DOHH2 (cell line): ENCODE measurements around the gene B4GALNT1.
"Not testable (repeated sequence)": the region's sequence is repeated elsewhere in the genome, so short reads cannot be mapped to it uniquely, and the experiment has no call there.

Experiments used
- H3F3A ChIP-seq: fragments of 200-600 bp; sonication (generic), shearing (Covaris generic); 2 replicates; pipeline ENCODE4 v1.6.0; 2016; ENCODE audit warnings: antibody characterized with exemption, mild to moderate bottlenecking; ENCODE audit not compliant: control insufficient read depth, insufficient read depth
- H3K27ac ChIP-seq: fragments of 200-600 bp; sonication (generic); 2 replicates; pipeline ENCODE4 v1.5.1; 2014; ENCODE audit warnings: low read depth, mild to moderate bottlenecking, low read length, moderate library complexity
- H3K27me3 ChIP-seq: fragments of 200-600 bp; sonication (generic); 2 replicates; pipeline ENCODE4 v1.6.1; 2014; ENCODE audit warnings: mild to moderate bottlenecking, low read length, mixed read lengths; ENCODE audit not compliant: control insufficient read depth
- H3K36me3 ChIP-seq: fragments of 200-600 bp; sonication (generic); 2 replicates; pipeline ENCODE4 v1.6.1; 2014; ENCODE audit warnings: mild to moderate bottlenecking, low read length, moderate library complexity, mixed read lengths; ENCODE audit not compliant: control insufficient read depth
- H3K4me1 ChIP-seq: fragments of 200-600 bp; sonication (generic); 2 replicates; pipeline ENCODE4 v1.6.1; 2014; ENCODE audit warnings: mild to moderate bottlenecking, low read length, mixed read lengths; ENCODE audit not compliant: control insufficient read depth
- H3K4me2 ChIP-seq: fragments of 200-600 bp; sonication (generic); 2 replicates; pipeline ENCODE4 v1.6.0; 2014; ENCODE audit warnings: mild to moderate bottlenecking, low read length, moderate library complexity
- H3K4me3 ChIP-seq: fragments of 200-600 bp; sonication (generic); 2 replicates; pipeline ENCODE4 v1.5.1; 2014; ENCODE audit warnings: mild to moderate bottlenecking, low read length, mixed read lengths
- H3K79me2 ChIP-seq: fragments of 200-600 bp; sonication (generic); 2 replicates; pipeline ENCODE4 v1.6.1; 2014; ENCODE audit warnings: mild to moderate bottlenecking, low read length, mixed read lengths; ENCODE audit not compliant: control insufficient read depth
- H3K9me2 ChIP-seq: fragments of 200-600 bp; sonication (generic); replicated peaks from 2 replicates; pipeline ENCODE4 v1.6.1; 2014; ENCODE audit warnings: mild to moderate bottlenecking, low read length, mixed read lengths; ENCODE audit not compliant: control insufficient read depth
- H3K9me3 ChIP-seq: fragments of 200-600 bp; sonication (generic); 2 replicates; pipeline ENCODE4 v1.6.1; 2014; ENCODE audit warnings: antibody characterized with exemption, low read length, mixed read lengths; ENCODE audit not compliant: control insufficient read depth, insufficient read depth
- H4K20me1 ChIP-seq: fragments of 200-600 bp; sonication (generic); 2 replicates; pipeline ENCODE4 v1.6.0; 2014; ENCODE audit warnings: low read depth, mild to moderate bottlenecking, antibody characterized with exemption, low read length, moderate library complexity; ENCODE audit not compliant: control insufficient read depth, insufficient read depth
- EZH2phosphoT487 ChIP-seq: fragments of 200-600 bp; sonication (generic); IDR thresholded peaks from 2 replicates; pipeline ENCODE4 v1.6.1; 2017; ENCODE audit warnings: borderline replicate concordance, mild to moderate bottlenecking, antibody characterized with exemption, low read length, moderate library complexity, mixed read lengths
- TF ChIP-seq, protein P1 (sequence below): fragments of 200-600 bp; sonication (generic); IDR thresholded peaks from one replicate; pipeline ENCODE4 v1.5.1; 2014; ENCODE audit warnings: antibody characterized with exemption, mild to moderate bottlenecking, low read depth, low read length; ENCODE audit not compliant: poor library complexity, severe bottlenecking

B4GALNT1 gene

DNA sequence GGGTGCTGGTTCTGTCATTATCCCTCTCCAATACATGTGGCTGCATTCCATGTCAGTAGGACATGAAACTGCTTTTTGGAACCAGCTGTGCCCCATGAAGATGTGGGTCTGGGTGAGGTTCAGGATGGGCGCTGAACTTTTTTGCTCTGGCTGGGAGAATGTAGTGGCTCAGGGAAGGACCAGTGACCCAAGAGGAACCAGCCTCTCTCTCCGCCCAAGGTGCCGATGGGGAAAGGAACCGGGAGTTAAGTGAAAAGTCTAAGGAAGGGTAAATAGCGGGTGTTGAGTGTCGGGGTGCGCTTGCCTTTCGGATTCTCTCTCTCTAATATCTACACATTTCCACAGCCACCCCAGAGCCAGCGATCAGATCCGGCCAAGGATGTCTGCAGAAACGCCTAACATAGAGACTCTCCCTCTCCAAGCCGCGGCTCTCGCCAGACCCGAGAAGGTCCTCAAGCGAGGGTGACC lies 14.0 kb downstream of the B4GALNT1 start:
- Histone ChIP-seq H4K20me1 (peaks cover 3% of the 10 kb centered on the region; the same call in 1 of the 2 replicates), H3K9me3 (no peaks in the 10 kb centered on the region), H3K4me1 (peaks cover 15% of the 10 kb centered on the region), H3K36me3 (no peaks in the 10 kb centered on the region), H3K27me3 (peaks cover 87% of the 10 kb centered on the region), H3K4me2 (no peak overlapping the region), H3K27ac (no peak overlapping the region), H3K4me3 (no peak overlapping the region), H3K79me2 (no peaks in the 10 kb centered on the region), H3K9me2 (no peaks in the 10 kb centered on the region), H3F3A (no peaks in the 10 kb centered on the region)
- TF ChIP-seq, protein P1, sequence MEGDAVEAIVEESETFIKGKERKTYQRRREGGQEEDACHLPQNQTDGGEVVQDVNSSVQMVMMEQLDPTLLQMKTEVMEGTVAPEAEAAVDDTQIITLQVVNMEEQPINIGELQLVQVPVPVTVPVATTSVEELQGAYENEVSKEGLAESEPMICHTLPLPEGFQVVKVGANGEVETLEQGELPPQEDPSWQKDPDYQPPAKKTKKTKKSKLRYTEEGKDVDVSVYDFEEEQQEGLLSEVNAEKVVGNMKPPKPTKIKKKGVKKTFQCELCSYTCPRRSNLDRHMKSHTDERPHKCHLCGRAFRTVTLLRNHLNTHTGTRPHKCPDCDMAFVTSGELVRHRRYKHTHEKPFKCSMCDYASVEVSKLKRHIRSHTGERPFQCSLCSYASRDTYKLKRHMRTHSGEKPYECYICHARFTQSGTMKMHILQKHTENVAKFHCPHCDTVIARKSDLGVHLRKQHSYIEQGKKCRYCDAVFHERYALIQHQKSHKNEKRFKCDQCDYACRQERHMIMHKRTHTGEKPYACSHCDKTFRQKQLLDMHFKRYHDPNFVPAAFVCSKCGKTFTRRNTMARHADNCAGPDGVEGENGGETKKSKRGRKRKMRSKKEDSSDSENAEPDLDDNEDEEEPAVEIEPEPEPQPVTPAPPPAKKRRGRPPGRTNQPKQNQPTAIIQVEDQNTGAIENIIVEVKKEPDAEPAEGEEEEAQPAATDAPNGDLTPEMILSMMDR, result no peak
- no peak for TF ChIP-seq EZH2phosphoT487

DNA sequence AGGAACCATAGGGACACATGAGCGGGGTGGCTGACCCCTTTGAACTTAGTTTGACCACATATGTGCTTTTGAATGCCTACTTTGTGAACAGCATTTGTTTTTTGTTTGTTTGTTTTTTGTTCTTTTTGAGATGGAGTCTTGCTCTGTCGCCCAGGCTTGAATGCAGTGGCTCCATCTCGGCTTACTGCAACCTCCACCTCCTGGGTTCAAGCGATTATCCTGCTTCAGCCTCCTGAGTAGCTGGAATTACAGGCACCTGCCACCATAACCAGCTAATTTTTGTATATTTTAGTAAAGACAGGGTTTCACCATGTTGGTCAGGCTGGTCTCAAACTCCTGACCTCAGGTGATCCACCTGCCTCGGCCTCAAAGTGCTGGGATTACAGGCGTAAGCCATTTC lies 14.6 kb downstream of the B4GALNT1 start:
- H3F3A ChIP-seq, H3K9me3 ChIP-seq, H4K20me1 ChIP-seq, H3K27ac ChIP-seq, H3K9me2 ChIP-seq, H3K4me2 ChIP-seq, H3K36me3 ChIP-seq, H3K79me2 ChIP-seq, H3K4me3 ChIP-seq: not testable (repeated sequence)
- Histone ChIP-seq H3K4me1 (peaks cover 21% of the 10 kb centered on the region), H3K27me3 (peaks cover 87% of the 10 kb centered on the region)

DNA sequence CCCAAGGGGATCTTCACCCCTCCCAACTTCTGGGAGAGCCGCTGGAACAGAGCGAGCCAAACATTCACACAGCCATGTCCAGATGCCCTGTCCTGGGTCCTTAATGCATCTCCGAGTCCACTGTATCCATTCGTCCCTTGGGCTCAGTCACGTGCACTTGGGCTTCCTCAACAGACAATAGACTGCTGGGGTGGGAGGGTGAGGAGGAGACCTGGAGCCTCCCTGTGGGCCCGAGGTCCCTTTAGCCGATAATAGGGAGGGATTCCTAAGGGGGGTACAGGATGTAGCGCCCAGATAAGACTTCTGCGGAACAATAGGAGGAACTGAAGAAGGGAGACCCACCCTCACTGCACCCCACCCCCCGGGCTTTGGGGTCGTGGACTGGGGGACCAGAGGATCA lies 15.1 kb downstream of the B4GALNT1 start:
- no peak overlapping the region for H3K4me3 ChIP-seq
- H3K36me3 ChIP-seq, result no peaks in the 10 kb centered on the region
- no peaks in the 10 kb centered on the region for H3K9me2 ChIP-seq
- H4K20me1 ChIP-seq, result peaks cover 3% of the 10 kb centered on the region; the same call in 1 of the 2 replicates
- TF ChIP-seq, protein P1, result no peak
- TF ChIP-seq EZH2phosphoT487, result no peak
- H3F3A ChIP-seq, result no peaks in the 10 kb centered on the region
- no peaks in the 10 kb centered on the region for H3K9me3 ChIP-seq
- H3K4me1 ChIP-seq, result peaks cover 26% of the 10 kb centered on the region
- no peaks in the 10 kb centered on the region for H3K79me2 ChIP-seq
- H3K27me3 ChIP-seq, result peaks cover 88% of the 10 kb centered on the region
- H3K27ac ChIP-seq, result no peak overlapping the region
- no peak overlapping the region for H3K4me2 ChIP-seq

GRCh38 chr12:57616383-57617101 lies 16.5 kb downstream of the B4GALNT1 start:
- Histone ChIP-seq H3K27me3 (peaks cover 88% of the 10 kb centered on the region), H3K9me3 (no peaks in the 10 kb centered on the region), H3K79me2 (no peaks in the 10 kb centered on the region), H3K27ac (no peak overlapping the region), H3K4me3 (no peak overlapping the region), H4K20me1 (peaks cover 3% of the 10 kb centered on the region; the same call in 1 of the 2 replicates), H3K4me1 (peaks cover 28% of the 10 kb centered on the region), H3K4me2 (no peak overlapping the region), H3F3A (no peaks in the 10 kb centered on the region), H3K9me2 (no peaks in the 10 kb centered on the region), H3K36me3 (no peaks in the 10 kb centered on the region)
- no peak for TF ChIP-seq EZH2phosphoT487
- TF ChIP-seq, protein P1, result no peak
